SK-N-SH treated with all-trans-retinoic acid at 6 μM for 48 hours (cell line): Measurements from ENCODE around the gene MYCBP2.

Experiments used
- ATAC-seq: fragments of 200-7000 bp; cut with Tn5 transposase; 3 replicates; pipeline ENCODE4 v1.9.1; 2020; ENCODE audit warnings: mild to moderate bottlenecking, moderate library complexity
- ARNTL ChIP-seq: fragments of 450-650 bp; formaldehyde crosslinking; IDR thresholded peaks from 2 replicates; pipeline ENCODE4 v1.5.0; 2020; ENCODE audit warnings: low read depth, mild to moderate bottlenecking, moderate library complexity, borderline replicate concordance
- BACH2 ChIP-seq: fragments of 250-450 bp; sonication (Bioruptor Pico); IDR thresholded peaks from 2 replicates; pipeline ENCODE4 v1.9.0; 2021; ENCODE audit warnings: mild to moderate bottlenecking, borderline replicate concordance
- CREB5 ChIP-seq: fragments of 250-450 bp; sonication (Bioruptor Pico); IDR thresholded peaks from 2 replicates; pipeline ENCODE4 v1.5.1; 2020; ENCODE audit warnings: low read depth, mild to moderate bottlenecking, moderate library complexity
- CSRNP3 ChIP-seq: fragments of 250-450 bp; sonication (Bioruptor Pico); IDR thresholded peaks from 2 replicates; pipeline ENCODE4 v1.5.1; 2021; ENCODE audit warnings: mild to moderate bottlenecking, moderate library complexity
- ESRRG ChIP-seq: fragments of 250-450 bp; sonication (Bioruptor Pico); IDR thresholded peaks from 2 replicates; pipeline ENCODE4 v1.6.1; 2021; ENCODE audit warnings: mild to moderate bottlenecking
- ISL1 ChIP-seq: fragments of 250-450 bp; sonication (Bioruptor Pico); IDR thresholded peaks from 2 replicates; pipeline ENCODE4 v2.1.2; 2022; ENCODE audit warnings: mild to moderate bottlenecking, moderate library complexity
- PATZ1 ChIP-seq: fragments of 250-450 bp; sonication (Bioruptor Pico); IDR thresholded peaks from 2 replicates; pipeline ENCODE4 v1.8.0; 2020; ENCODE audit warnings: mild to moderate bottlenecking, moderate library complexity, borderline replicate concordance
- PPARA ChIP-seq: fragments of 250-450 bp; sonication (Bioruptor Pico); IDR thresholded peaks from 2 replicates; pipeline ENCODE4 v1.5.0; 2020; ENCODE audit warnings: mild to moderate bottlenecking, borderline replicate concordance
- RARB ChIP-seq: fragments of 250-450 bp; sonication (Bioruptor Pico); IDR thresholded peaks from 2 replicates; pipeline ENCODE4 v1.8.0; 2021; ENCODE audit warnings: mild to moderate bottlenecking, moderate library complexity
- TCF4 ChIP-seq: fragments of 250-450 bp; sonication (Bioruptor Pico); IDR thresholded peaks from 2 replicates; pipeline ENCODE4 v1.8.0; 2021; ENCODE audit warnings: mild to moderate bottlenecking, moderate library complexity, borderline replicate concordance
- TOX ChIP-seq: fragments of 250-450 bp; sonication (Bioruptor Pico); IDR thresholded peaks from 2 replicates; pipeline ENCODE4 v1.8.0; 2021; ENCODE audit warnings: mild to moderate bottlenecking, moderate library complexity, borderline replicate concordance
- TSHZ2 ChIP-seq: fragments of 250-450 bp; sonication (Bioruptor Pico); IDR thresholded peaks from 2 replicates; pipeline ENCODE4 v1.5.0; 2020; ENCODE audit warnings: mild to moderate bottlenecking, moderate library complexity
- ZC3H10 ChIP-seq: fragments of 250-450 bp; sonication (Bioruptor Pico); IDR thresholded peaks from 2 replicates; pipeline ENCODE4 v1.5.1; 2021; ENCODE audit warnings: mild to moderate bottlenecking, moderate library complexity
- ZFP3 ChIP-seq: fragments of 250-450 bp; sonication (Bioruptor Pico); IDR thresholded peaks from 2 replicates; pipeline ENCODE4 v1.5.0; 2020; ENCODE audit warnings: mild to moderate bottlenecking, moderate library complexity
- ZFP30 ChIP-seq: fragments of 450-650 bp; formaldehyde crosslinking; IDR thresholded peaks from 2 replicates; pipeline ENCODE4 v1.5.0; 2022; ENCODE audit warnings: mild to moderate bottlenecking, moderate library complexity
- ZNF565 ChIP-seq: fragments of 450-650 bp; formaldehyde crosslinking; conservative IDR thresholded peaks from 2 replicates; pipeline ENCODE4 v1.5.0; 2020; ENCODE audit warnings: low read depth, mild to moderate bottlenecking, moderate library complexity
- ZNF70 ChIP-seq: fragments of 450-650 bp; formaldehyde crosslinking; IDR thresholded peaks from 2 replicates; pipeline ENCODE4 v1.5.0; 2020; ENCODE audit warnings: mild to moderate bottlenecking, moderate library complexity
- ZNF8 ChIP-seq: fragments of 450-650 bp; formaldehyde crosslinking; IDR thresholded peaks from 2 replicates; pipeline ENCODE4 v1.5.0; 2020; ENCODE audit warnings: mild to moderate bottlenecking, moderate library complexity

The MYCBP2 gene

GRCh38 chr13:77001963-77002587 is 324.8 kb downstream of the MYCBP2 start (continued):
- no peak for TF ChIP-seq CREB5 (CRISPR knock-in tag)

GRCh38 chr13:77001540-77001939 is 325.4 kb downstream of the MYCBP2 start:
- ATAC-seq, result no peak
- TF ChIP-seq ZNF565 (CRISPR knock-in tag) (no peak), ZNF8 (CRISPR knock-in tag) (no peak), ARNTL (CRISPR knock-in tag) (no peak), ZFP3 (CRISPR knock-in tag) (no peak), PPARA (CRISPR knock-in tag) (no peak)

GRCh38 chr13:77000475-77000874 is 326.4 kb downstream of the MYCBP2 start:
- TF ChIP-seq ZC3H10 (no peak), ZNF70 (no peak), TOX (CRISPR knock-in tag) (no peak), TSHZ2 (CRISPR knock-in tag) (no peak), ZFP30 (CRISPR knock-in tag) (no peak), CREB5 (CRISPR knock-in tag) (no peak), ZFP3 (CRISPR knock-in tag) (no peak), RARB (CRISPR knock-in tag) (no peak), CSRNP3 (CRISPR knock-in tag) (no peak), ISL1 (no peak), ESRRG (CRISPR knock-in tag) (no peak), TCF4 (CRISPR knock-in tag) (no peak), PPARA (CRISPR knock-in tag) (no peak), BACH2 (CRISPR knock-in tag) (no peak), PATZ1 (no peak), ZNF8 (CRISPR knock-in tag) (no peak)
- no peak for ATAC-seq
